ENCODE data around the gene FAM135A. TPM values are rescaled to one million over a fixed set of nuclear protein-coding genes. Genes with fewer than 3 reads are reported as not detected.
A peak's percentile ranks its signal among the peaks of the same experiment; 100 is the strongest.

FAM135A gene
- total RNA-seq, 1 experiment from 2014 or later: 31.0 TPM

- H2BK5ac ChIP-seq (ENCODE audit: insufficient read length, low read length): peak overlapping the region; percentile 16
- no peak overlapping the region for H3K56ac ChIP-seq (ENCODE audit: insufficient read length, low read depth, low read length)
- peak overlapping the region; percentile 88 for H3T11ph ChIP-seq (ENCODE audit: low read length)
- H3K27me3 Mint-ChIP-seq (ENCODE audit: low read depth): no peaks in the 10 kb centered on the region
- H2AK5ac ChIP-seq (ENCODE audit: insufficient read length, low read length): no peak overlapping the region
- H4K91ac ChIP-seq (ENCODE audit: insufficient read length, low read depth, low read length): no peak overlapping the region
- peak overlapping the region; percentile 75; the same call in 1 of the 2 replicates for H3K4ac ChIP-seq (ENCODE audit: low read depth, low read length)
- no peak overlapping the region for H3K9ac ChIP-seq (ENCODE audit: extremely low read depth, insufficient read length, low read length)
- no peak overlapping the region for H3K4me2 ChIP-seq (ENCODE audit: insufficient read depth, insufficient read length, low read length)
- H2BK15ac ChIP-seq (ENCODE audit: low read depth, low read length): no peak overlapping the region
- no peak overlapping the region for H3K4me3 Mint-ChIP-seq
- H3K4me1 ChIP-seq (ENCODE audit: insufficient read depth, low read length): no peaks in the 10 kb centered on the region; the same call in 1 of the 2 replicates
- H3K23ac ChIP-seq (ENCODE audit: insufficient read length, low read depth, low read length): no peak overlapping the region
- H4K8ac ChIP-seq (replicated peaks; ENCODE audit: insufficient read length, low read depth, low read length): no peak overlapping the region
- no peaks in the 10 kb centered on the region for H3K27me3 ChIP-seq (ENCODE audit: insufficient read depth, low read length)
- no peak overlapping the region for H3K27ac ChIP-seq (ENCODE audit: insufficient read length, low read depth, low read length)
- no CpG with 5 or more reads among the region's 3 CpGs for WGBS (ENCODE audit: extremely low coverage, insufficient read length, low lambda C conversion rate)
- H3K9me3 Mint-ChIP-seq: no peaks in the 10 kb centered on the region; a peak in 1 of 5 replicates
- H4K20me1 ChIP-seq (ENCODE audit: control insufficient read depth, insufficient read depth, insufficient read length): no peaks in the 10 kb centered on the region
- H3K9me3 ChIP-seq (ENCODE audit: control insufficient read depth, low read depth, low read length): no peaks in the 10 kb centered on the region
- H3K14ac ChIP-seq (ENCODE audit: insufficient read depth, low read length): peak overlapping the region; percentile 2; the same call in 1 of the 2 replicates
- 0 out of 2 replicates have a peak, but pooled peaks cover 1% of the 10 kb centered on the region for H3K79me2 ChIP-seq (ENCODE audit: insufficient read depth, low read length)
- no peaks in the 10 kb centered on the region for H3K79me1 ChIP-seq (ENCODE audit: insufficient read depth, low read depth, low read length, poor library complexity, severe bottlenecking)
- no peak overlapping the region for H2BK20ac ChIP-seq (ENCODE audit: low read depth, low read length, poor library complexity, severe bottlenecking)
- H2BK120ac ChIP-seq (ENCODE audit: low read depth, low read length, poor library complexity, severe bottlenecking): no peak overlapping the region
- TF ChIP-seq CTCF (conservative IDR thresholded peaks at IDR 0.05): no peak
- peak overlapping the region; percentile 45 for H3K18ac ChIP-seq (ENCODE audit: insufficient read length, low read depth, low read length)
- H3K27ac Mint-ChIP-seq: peak overlapping the region; percentile 36 to 91 (median 84); a peak in 6 of 7 replicates
- H2AFZ ChIP-seq (ENCODE audit: low read length): no peak overlapping the region
- H3K23me2 ChIP-seq (ENCODE audit: insufficient read length, low read depth, low read length, poor library complexity, severe bottlenecking): no peaks in the 10 kb centered on the region
- H3K4me1 Mint-ChIP-seq: peaks cover 13 to 14% of the 10 kb centered on the region in 2 experiments
- no peak overlapping the region for H2BK12ac ChIP-seq (ENCODE audit: insufficient read length, low read depth, low read length)
- no peak overlapping the region for H4K5ac ChIP-seq (ENCODE audit: insufficient read length, low read depth, low read length)
- peak; percentile 42 for DNase-seq
- H3K36me3 Mint-ChIP-seq (ENCODE audit: insufficient read depth in 1 of 3, low read depth in 3 of 3): peaks cover 36 to 43% (median 37%) of the 10 kb centered on the region in 3 experiments; a peak in 6 of 7 replicates
Observed at GRCh38 chr6:70474751-70475150, 61.4 kb downstream of the FAM135A start.
